Measurements from ENCODE around the gene TOMM70.

Gene TOMM70

GRCh38 chr3:100411091-100411982 lies 10.4 kb upstream of the TOMM70 start:
- DNase-seq: no peak

GRCh38 chr3:100407977-100408532 lies 7.2 kb upstream of the TOMM70 start:
- DNase-seq: no peak

GRCh38 chr3:100407164-100407563 lies 6.3 kb upstream of the TOMM70 start:
- no peak for DNase-seq

- no peak for DNase-seq
Measured at GRCh38 chr3:100404250-100404548, 3.3 kb upstream of the TOMM70 start.

- peak; percentile 1 for DNase-seq
Measured at GRCh38 chr3:100403362-100404249, 2.7 kb upstream of the TOMM70 start.

GRCh38 chr3:100402891-100403290 lies 2.0 kb upstream of the TOMM70 start:
- DNase-seq: no peak

GRCh38 chr3:100402256-100402655 lies 1.4 kb upstream of the TOMM70 start:
- DNase-seq: peak; percentile 9

GRCh38 chr3:100401674-100402041 lies 769 bp upstream of the TOMM70 start:
- peak; percentile 55 for DNase-seq

GRCh38 chr3:100400419-100400779 lies 490 bp downstream of the TOMM70 start:
- DNase-seq: no peak

GRCh38 chr3:100399341-100400071 lies 1.4 kb downstream of the TOMM70 start:
- no peak for DNase-seq

- DNase-seq: no peak
Measured at GRCh38 chr3:100396967-100397366, 3.9 kb downstream of the TOMM70 start.

GRCh38 chr3:100395679-100396431 lies 5.0 kb downstream of the TOMM70 start:
- DNase-seq: no peak

- DNase-seq: no peak
Measured at GRCh38 chr3:100389025-100389424, 11.9 kb downstream of the TOMM70 start.

- no peak for DNase-seq
Measured at GRCh38 chr3:100386437-100387074, 14.3 kb downstream of the TOMM70 start.

- no peak for DNase-seq
Measured at GRCh38 chr3:100384733-100385525, 16.0 kb downstream of the TOMM70 start.

GRCh38 chr3:100376301-100376700 lies 24.6 kb downstream of the TOMM70 start:
- no peak for DNase-seq

GRCh38 chr3:100374521-100374920 lies 26.4 kb downstream of the TOMM70 start:
- DNase-seq: no peak

- DNase-seq: no peak
Measured at GRCh38 chr3:100370756-100371155, 30.1 kb downstream of the TOMM70 start.

GRCh38 chr3:100368441-100368840 lies 32.4 kb downstream of the TOMM70 start:
- no peak for DNase-seq

- DNase-seq: no peak
Measured at GRCh38 chr3:100366424-100366823, 34.5 kb downstream of the TOMM70 start.

- DNase-seq: no peak
Measured at GRCh38 chr3:100364421-100364820, 36.5 kb downstream of the TOMM70 start.

Data from NCI-H2171 (cell line).